GM19397 (cell line): ENCODE data around the gene LYRM7.
"Not testable (repeated sequence)": the region's sequence is repeated elsewhere in the genome, so short reads cannot be mapped to it uniquely, and the experiment has no call there.

Source experiments
- ATAC-seq: cut with Tn5 transposase; IDR thresholded peaks from one replicate; pipeline ENCODE4 v1.9.1; 2021; ENCODE audit warnings: mild to moderate bottlenecking, moderate library complexity; ENCODE audit not compliant: unreplicated experiment

LYRM7 gene

DNA sequence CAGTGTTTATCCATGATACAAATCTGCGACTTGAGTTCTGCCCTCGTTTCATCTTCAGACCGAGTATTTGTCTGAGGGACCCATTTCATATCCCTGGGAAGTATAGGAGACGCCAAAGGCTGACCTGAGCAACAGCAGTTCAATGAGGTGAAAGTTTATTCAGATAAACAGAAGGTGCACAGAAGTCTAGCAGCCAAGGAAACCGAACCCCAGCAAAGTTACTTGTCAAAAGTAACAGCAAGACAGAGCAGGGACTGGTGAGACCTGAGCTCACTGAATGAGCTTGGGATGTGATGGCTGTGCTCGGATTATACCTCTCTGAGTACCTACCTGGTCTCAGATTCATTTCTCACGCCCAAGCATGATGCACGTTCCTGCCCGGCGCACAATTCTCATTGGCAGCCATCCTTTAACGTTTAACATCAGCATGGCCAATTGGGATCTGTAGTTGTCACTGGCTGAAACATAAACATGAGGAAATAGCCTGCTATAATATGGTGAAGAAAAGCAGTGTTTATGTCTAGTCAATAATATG lies 599 bp downstream of the LYRM7 start:
- no peak for ATAC-seq

DNA sequence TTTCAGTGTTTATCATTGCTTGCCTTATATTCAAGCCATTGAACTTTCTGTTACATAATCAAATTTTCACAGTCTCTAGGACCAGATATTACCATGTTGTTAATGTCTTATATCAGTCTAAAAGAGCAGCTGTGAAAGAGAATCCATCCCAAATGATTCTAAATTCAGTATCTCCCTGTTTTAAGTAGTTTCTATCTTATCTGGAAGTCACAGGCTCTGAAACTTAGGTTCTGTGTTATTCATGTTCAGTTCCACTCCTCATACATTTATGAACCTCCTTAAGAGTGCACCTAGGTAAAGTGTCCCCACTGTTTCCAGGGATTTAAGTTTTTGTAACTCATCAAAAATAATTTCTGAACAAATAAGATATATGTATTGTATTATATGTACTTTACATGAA lies 9.7 kb downstream of the LYRM7 start:
- ATAC-seq = no peak

DNA sequence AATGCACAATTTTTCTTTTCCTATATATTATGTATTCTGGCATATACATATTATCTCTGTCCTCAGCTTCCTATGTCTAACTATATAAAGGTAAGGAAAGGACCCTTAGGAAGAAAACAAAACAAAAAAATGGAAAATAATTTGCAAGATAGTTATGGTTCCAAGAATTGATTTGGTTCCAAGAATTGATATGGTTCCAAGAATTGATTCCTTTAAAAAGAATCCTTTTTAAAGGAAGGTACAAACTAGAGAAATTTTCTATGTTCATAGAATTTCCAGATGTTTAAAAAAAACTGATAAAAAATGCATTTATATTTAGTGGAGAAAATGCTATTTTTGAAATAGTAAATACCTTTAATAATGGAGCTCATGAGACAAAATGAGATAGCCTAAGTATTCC lies 12.1 kb downstream of the LYRM7 start:
- ATAC-seq = no peak

DNA sequence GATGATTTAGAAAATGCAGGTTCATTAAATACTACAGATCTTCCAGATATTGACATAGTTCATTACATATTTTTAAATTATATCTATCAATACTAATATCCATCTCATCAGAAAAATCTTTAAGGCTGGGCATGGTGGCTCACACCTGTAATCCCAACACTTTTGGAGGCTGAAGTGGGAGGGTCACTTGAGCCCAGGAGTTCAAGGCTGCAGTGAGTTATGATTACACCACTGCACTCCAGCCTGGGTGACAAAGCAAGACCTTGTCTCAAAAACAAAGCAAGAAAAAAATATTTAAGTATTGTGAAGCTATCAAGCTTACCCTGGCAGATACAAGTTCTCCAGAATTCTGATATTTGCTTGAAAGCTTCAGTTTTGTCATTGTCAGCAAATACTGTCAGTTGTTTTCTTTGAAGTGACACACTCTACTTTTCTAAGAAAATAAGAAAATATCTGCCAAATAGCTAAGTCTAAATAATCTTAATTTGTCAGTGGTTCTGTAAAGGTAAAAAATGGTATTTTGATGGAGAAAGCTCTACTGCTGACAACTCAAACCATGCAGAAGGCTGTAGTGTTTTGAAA lies 14.9 kb downstream of the LYRM7 start:
- no peak for ATAC-seq

DNA sequence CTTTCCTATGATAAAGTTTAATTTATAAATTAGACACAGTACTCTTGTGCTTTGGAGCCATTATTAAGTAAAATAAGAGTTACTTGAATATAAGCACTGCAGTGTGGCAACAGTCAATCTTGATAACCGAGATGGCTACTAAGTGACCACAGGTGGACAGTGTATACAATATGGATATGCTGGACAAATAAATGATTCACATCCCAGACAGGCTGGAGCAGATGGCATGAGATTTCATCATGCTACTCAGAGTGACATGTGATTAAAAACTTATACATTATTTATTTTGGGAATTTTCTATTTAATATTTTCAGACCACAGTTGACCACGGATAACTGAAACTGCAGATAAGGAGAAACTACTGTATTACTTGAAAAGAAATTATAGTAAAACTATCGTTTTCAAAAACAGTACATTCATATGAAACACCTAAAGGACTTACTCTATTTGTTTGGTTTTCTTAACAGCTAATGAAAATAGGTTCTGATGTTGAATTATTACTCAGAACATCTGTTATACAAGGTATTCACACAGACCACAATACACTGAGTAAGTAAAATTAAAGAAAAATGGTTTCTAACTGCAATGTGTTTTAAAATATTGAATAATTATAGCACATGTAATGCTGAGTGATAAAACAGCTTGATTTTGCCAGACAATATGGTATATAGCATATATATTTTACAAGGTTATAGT lies 16.0 kb downstream of the LYRM7 start:
- no peak for ATAC-seq

DNA sequence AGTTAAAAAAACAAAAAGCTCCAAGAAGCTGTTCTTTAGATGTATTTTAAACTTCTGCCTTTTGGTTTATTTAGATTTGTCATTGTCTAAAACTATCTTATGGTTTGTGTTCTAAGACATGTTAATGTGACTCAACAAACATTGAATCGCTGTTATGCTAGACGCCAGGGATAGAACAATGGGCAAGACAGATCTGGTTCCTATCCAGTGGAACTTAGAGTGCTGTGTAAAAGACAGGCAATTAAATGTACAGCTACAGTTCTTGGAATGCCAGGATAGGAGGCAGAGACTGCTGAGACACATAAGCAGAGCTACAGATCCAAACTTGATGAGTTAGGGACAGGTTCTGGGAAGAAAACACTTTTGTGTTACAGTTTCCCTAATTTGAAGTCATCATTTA lies 22.4 kb downstream of the LYRM7 start:
- ATAC-seq = no peak

DNA sequence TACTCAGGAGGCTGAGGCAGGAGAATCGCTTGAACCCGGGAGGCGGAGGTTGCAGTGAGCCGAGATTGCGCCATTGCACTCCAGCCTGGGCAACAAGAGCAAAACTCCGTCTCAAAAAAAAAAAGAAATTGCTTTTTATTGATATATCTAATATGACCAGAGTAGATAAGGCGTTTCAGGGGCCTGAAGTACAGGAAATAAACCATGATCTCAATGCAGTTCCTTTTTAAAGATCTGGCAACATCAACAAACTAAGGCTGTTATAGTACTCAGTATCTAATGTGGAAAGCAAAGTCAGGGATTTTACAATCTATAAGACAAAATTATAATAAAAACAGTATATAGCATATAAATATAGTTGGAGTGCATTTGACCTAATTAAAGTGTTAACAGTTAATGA lies 23.2 kb downstream of the LYRM7 start:
- ATAC-seq = not testable (repeated sequence)

DNA sequence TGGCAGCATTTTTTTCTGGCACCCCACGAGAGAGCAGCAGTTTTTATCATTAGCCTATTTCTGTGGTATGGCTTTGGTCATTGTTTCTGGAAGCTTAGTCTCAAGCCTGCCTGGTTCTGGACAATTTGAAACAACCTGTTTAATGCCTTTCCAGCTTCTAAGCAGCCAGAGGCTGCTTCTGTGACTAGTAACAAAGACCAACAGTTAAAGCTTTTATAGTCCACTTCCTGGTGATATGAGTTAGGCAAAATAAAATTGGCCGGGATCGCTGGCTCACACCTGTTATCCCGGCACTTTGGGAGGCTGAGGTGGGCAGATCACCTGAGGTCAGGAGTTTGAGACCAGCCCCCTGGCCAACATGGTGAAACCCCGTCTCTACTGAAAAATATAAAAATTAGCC lies 24.0 kb downstream of the LYRM7 start:
- no peak for ATAC-seq

DNA sequence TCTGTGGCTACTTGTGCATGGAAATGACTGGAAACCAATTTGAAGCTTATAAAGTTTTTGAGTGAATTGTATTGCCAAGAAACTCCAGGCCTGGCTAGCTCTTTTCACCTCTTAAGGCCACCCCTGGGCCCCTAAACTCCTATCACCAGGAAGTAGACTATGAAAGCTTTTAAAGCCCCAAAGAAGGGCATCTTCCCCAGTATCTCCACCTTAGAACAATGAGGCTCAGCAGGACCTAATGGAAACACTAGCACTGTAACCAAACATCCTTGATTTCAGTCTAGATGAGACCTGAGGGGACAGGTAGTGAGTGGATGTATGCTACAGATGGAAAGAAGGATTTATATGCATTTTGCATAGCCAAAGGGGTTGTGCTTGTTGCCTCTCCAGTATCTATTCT lies 25.0 kb downstream of the LYRM7 start:
- no peak for ATAC-seq

DNA sequence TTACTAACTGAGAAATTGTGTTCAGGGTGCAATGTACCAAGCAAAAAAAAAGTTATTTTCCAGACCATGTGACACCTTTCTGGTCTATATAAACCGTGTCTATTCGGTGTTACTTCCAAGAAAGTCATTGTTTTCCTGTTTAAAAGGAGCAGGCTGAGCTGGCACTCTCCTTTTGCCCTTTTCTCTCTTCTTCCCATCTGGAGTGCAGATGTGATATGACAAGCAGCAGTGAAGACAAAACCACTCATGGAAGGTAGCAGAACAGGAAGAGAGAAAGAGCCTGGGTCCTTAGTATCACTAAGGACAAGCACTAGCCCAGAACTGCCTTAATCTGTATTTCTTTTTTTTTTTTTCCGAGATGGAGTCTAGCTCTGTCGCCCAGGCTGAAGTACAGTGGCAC lies 25.6 kb downstream of the LYRM7 start:
- no peak for ATAC-seq

DNA sequence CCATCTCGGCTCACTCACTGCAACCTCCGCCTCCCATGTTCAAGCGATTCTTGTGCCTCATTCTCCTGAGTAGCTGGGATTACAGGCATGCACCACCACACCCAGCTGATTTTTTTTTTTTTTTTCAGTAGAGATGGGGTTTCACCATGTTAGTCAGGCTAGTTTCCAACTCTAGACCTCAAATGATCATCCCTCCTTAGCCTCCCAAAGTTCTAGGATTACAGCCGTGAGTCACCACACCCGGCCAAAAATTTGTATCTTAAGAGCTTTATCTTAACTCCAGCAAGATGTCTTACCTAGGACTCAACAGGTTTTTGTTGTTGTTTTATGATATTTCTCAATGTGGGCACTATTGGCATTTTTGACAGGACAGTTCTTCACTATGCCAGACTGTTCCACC lies 27.9 kb downstream of the LYRM7 start:
- no peak for ATAC-seq

DNA sequence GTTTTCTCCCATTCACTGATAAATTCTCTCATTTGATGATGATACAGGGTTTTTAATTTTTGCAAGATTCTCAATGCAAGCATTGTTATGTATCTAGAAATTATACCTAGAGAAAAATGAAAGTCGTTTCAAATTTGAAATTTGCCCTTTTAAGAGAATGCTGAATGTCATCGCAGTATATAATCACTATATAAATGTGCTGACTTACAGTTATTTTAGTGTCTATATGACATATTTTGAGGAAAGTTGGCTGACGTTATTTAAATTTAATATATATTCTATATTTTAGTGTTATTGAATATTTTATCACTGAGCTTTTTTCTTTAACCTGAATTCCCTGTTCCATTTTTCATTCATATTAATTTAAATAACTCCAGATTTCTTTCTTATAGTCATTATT lies 29.8 kb downstream of the LYRM7 start:
- no peak for ATAC-seq

DNA sequence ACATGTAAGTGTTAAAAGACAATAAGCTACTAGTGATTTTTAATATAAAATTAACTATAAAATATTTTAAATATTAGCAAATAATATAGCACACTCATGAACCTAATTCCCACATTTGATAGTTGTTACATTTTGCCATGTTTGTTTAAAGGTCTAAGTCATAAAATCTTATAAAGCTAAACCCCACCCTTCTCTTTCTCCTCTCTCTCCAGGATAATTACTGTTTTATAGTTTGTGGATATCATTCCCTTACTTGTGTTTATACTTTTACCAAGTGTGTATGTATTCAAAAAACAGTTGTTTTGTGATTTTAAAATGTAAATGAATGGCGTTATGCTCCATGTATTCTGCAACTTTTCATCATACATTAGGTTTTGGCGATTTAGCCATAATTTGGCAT lies 34.2 kb downstream of the LYRM7 start:
- ATAC-seq = no peak

DNA sequence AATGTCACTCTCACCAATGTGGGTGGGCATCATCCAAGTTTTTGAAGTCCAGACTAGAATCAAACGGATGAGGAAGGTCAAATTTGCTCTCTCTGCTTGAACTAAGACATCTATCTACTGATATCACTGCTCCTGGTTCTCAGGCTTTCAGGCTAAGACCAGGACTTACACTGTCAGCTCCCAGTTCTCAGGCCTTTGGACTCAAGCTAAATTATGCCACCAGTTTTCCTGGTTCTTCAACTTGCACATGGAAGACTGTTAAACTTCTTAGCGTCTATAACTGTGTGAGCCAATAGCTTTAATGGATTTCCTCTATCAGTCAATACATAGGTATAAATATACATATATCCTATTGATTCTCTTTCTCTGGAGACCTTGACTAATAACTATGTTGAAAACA lies 35.3 kb downstream of the LYRM7 start:
- no peak for ATAC-seq

DNA sequence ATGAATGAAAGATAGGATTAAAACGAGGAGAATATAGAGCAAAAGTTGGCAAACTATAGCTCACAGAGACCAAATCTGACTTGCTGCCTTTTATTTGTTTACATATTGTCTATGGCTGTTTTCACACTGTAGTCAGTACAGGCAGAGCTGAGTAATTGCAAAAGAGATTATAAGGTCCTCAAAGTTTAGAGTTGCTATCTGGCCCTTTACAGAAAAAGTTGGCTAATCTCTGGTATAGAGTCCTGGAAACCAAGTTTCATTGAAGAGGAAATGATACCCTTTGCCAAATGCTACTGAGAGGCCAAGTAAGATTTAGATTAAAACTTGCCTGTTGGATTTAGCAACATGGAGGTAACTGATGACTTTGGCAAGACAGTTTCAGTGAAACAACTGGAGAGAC lies 36.0 kb downstream of the LYRM7 start:
- ATAC-seq = no peak

DNA sequence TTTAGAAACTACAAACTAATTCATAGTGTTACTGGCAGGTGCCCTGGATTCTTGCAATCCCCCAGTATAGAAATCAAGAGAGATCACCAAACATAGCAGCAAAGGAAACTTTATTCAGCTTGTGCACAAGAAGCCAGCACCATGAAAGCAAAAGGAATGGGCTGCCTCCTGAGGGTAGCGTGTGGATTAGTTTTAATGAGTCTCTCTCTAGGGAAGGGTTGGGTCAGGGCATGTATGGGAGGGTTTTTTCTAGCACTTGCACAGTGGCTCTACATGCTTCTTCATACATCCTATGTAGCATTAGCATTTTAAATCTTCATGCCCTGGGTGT lies 38.4 kb downstream of the LYRM7 start:
- no peak for ATAC-seq

DNA sequence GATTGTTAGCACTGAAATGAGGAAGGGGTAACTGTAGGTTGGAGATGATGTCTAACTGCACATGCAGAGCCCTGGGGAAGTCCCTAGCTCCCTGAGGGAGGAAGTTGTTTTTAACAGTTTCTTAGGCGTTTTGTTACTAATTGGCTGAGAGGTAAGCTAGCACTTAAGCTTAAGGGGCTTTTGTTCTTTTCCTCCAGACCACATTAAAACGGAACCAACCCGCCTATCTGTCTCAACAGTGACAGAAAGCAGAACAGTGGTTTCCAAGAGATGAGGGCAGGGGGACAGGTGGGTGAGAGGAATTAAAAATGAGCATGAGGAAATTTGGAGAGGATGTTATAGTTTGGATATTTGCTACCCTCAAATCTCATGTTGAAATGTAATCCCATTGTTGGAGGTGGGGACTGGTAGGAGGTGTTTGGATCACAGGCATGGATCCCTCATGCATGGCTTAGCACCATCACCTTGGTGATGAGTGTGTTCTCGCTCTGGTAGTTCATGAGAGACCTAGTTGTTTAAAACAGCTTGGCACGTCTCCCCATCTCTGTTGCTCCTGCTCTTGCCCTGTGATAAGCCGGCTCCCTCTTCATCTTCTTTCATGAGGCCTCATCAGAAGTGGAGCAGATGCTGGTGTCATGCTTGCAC lies 38.9 kb downstream of the LYRM7 start:
- peak; percentile 83 for ATAC-seq

DNA sequence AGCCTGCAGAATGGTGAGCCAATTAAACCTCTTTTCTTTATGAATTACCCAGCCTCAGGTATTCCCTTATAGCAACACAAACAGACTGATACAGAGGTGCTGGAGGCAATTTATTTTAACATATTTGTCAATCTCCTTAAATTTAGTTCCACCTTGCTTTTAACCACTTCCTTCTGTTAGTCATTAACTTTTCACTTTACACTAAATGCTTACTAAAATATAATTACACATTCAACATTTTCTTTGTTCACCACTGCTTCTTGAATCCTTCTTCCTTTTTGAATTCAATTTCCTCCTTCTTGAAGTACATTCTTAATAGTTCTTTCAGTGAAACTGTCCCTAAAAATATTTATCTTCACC lies 39.4 kb downstream of the LYRM7 start:
- peak; percentile 3 for ATAC-seq

DNA sequence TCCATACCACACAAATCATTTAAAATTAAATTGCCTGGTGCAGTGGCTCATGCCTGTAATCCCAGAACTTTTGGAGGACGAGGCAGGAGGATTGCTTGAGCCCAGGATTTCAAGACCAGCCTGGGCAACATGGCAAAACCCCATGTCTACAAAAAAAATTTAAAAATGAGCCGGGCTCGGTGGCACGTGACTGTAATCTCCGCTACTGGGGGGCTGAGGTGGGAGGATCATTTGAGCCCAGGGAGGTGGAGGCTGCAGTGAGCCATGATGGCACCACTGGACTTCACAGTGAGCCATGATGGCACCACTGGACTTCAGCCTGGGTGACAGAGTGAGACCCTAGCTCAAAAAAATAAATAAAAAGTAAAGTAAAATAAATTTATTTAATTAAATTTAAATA lies 40.9 kb downstream of the LYRM7 start:
- ATAC-seq = no peak

DNA sequence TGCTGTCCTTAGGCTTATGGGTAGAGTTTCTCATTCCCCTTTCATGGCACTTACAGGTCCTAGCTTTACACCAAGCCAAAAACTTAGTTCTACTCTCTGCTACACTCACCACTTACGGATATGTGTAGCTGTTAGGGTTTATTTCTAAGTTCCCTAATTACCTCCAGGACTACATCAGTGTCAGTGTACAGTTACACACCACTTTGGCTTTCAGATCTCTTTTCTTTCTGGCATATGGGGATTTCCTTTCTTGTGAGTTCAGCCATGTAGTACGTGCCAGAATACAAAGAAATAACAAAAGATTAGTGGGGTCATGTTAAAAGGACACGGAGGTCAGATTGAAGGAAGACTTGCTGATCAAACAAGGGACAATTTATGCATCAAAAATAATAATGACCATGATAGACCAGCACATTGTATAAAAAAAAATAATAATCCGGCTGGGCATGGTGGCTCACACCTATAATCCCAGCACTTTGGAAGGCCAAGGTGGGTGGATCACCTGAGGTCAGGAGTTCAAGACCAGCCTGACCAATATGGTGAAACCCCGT lies 41.8 kb downstream of the LYRM7 start:
- no peak for ATAC-seq

DNA sequence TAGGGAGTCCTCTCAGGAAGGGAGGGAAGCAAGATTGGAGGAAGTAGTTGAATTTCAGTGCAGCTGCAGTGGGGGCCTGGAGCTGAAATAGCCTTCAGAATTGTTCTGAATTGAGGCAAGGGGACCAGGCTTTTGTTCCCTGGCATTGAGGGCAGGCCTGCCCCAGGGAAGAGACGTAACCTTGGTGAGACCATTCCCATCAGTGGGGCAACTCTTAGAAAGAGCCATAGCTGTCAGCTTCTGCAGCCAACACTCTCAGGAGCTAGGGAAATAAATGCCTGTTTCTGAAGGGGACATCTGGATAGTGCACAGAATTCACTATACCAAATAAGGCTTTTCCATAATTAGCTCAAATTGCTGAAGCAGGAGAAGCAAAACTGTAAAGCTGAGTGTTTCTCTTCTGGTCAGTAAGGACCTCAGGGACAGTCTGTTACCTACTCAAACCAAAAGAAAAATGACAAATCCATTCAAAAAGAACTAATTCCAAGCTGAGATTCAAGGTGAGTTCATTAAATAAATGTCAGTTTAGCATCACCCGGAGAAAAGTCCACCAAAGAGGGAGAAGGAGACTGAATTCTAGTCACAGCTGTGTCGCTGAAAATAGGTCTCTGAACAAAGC lies 44.0 kb downstream of the LYRM7 start:
- no peak for ATAC-seq

DNA sequence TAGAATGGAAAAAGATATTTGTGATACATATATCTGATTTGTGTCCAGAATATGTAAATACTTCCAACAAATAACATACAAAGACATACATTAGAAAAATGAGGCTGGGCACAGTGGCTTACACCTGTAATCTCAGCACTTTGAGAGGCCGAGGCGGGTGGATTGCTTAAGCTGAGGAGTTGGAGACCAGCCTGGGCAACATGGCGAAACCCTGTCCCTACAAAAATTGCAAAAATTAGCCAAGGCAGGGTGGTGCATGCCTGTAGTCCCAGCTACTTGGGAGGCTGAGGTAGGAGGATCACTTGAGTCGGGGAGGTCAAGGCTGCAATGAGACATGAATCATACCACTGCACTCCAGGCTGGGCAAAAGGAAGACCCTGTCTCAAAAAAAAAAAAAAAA lies 47.0 kb downstream of the LYRM7 start:
- ATAC-seq = no peak
